GM12892 (cell line): Measurements from ENCODE around the gene ST7.

Source experiments
- POLR2A ChIP-seq: IDR thresholded peaks from 2 replicates; pipeline ENCODE4 v1.6.1; 2011; ENCODE audit warnings: low read depth, low read length, control low read depth
- POLR2AphosphoS5 ChIP-seq: IDR thresholded peaks from 2 replicates; pipeline ENCODE4 v1.6.1; 2011; ENCODE audit warnings: low read depth, low read length, control low read depth
- TAF1 ChIP-seq: IDR thresholded peaks from 2 replicates; pipeline ENCODE4 v1.6.1; 2011; ENCODE audit warnings: low read depth, mild to moderate bottlenecking, control low read depth, low read length, borderline replicate concordance

GRCh38 chr7:116977172-116977571, 23.9 kb downstream of the ST7 start:
- TF ChIP-seq POLR2A (no peak), TAF1 (no peak), POLR2AphosphoS5 (no peak)
